C1 segment of cervical spinal cord (tissue), 14 donors: ENCODE results near the gene CACNA1B.
A peak's percentile ranks its signal among the peaks of the same experiment; 100 is the strongest.

Source experiments
- DNase-seq, 14 donors: peaks; one replicate each; lab custom pipeline; 2025; lab: John Stamatoyannopoulos, UW

CACNA1B gene

GRCh38 chr9:138052322-138052615 is 174.7 kb downstream of the CACNA1B start:
- DNase-seq = no peak

DNA sequence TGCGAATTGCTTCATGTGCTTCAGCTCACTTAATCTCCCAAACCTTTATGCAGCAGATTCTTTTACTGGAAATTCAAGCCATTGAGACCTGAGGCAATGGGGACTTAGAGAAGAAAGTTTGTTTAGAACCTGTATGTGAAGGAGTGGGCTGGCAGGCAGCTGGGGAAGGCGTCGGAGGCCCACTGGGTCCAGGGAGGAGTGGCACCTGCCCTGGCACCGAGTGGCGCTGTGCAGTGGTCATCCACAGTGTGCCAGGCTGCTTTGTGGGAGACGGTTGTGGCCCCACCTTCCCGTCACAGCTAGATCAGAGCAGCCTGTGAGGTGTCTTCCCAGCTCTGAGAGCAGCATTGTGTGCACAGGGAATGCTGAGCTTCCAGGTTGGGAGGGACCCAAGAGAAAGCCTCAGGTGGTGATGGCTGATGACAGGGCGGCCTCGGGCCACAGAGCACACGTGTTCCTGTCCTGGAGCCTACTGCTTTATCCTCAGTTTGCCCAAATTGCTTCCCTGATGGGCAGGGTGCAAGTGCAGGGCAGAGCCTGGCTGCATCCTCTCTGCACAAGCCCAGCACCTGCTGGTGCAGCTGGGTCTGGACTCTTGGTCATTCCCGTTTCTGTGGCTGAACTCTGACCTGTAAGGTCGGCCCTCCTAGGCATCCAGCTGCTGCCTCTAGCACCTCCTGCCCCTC is 175.2 kb downstream of the CACNA1B start:
- no peak for DNase-seq

- DNase-seq = no peak
Observed at GRCh38 chr9:138053321-138053868, 175.8 kb downstream of the CACNA1B start.

DNA sequence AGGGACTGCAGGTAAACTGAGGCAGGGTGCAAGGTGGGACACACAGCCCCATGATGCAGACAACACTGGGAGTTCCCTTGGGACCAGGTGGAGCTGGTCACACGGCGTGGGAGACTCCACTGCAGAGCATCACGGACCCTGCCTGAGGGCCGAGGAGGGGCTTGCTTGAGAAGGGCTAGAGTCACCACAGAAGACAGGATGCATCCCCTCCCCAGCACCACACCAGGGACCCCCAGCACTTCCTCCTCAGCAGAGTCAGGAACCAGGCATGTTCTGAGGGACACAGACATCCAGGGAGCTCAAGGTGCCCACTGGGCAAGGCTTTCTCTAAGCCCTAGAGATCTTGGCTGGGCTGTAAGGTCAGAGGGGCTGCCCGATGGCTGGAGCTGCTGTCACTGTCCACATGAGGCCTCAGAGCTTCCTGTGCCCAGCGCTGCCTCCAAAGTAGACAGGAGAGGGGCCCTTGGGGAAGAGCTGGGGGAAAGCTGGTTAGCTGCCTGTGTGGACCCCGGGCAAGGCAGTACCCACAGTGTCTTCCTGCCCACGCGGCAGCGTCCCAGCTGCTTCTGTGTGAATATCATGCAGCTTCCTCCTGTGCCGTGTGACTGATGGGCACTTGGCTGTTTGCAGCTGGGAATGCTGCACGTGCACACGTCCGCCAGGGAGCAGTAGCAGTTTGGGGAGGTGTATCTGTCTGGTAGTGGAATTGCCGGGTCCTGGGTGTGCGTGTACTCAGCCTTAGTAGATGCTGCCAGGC is 176.6 kb downstream of the CACNA1B start:
- DNase-seq = no peak

DNA sequence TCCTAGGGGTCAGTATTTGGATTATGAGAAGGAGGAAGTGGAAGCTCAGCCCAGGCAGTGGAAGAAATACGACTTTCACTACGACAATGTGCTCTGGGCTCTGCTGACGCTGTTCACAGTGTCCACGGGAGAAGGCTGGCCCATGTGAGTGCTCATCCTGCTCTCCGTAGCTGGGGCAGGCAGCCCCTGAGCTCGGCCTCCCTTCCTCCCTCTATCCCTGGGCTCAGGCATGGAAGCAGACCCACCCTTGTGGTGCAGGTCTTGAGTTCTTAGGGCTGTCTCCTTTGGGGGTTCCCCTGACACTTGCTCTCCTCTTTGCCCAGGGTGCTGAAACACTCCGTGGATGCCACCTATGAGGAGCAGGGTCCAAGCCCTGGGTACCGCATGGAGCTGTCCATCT is 180.1 kb downstream of the CACNA1B start:
- no peak for DNase-seq

DNA sequence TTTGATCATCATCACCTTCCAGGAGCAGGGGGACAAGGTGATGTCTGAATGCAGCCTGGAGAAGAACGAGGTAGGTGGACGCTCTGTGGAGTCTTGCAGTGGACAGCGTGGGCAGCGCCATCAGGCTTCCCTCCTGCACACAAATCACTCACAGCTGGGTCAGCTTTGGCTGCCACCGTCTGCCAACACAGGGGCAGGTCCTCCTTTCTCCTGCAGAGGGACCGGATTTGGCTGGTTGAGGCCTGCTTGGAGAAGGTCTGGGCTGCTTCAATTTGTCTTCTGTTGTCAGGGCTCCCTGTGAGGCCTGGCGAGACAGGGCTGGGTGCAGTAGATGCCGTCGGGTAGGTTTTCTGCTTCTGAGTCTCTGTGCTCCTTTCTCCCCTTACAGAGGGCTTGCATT is 180.6 kb downstream of the CACNA1B start:
- DNase-seq = no peak

DNA sequence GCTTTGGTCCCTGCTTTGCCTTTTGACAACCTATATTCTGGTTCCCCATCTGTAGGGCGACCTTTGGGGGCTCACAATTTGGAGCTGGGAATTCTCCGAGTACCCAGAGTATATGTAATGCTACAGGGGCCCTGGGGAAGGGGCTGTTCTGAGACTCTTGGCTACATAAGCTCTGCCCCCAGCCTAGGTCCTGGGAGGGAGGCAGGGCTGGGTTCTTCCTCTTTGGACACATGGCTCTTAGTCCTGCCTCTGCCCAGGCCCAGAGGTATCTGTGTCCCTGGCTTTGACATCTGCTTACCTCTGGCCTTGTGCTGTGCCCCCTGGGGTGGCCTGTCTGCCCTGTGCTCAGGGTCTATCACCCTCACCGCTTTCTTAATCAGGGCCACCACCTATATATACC is 181.6 kb downstream of the CACNA1B start:
- DNase-seq = no peak

DNA sequence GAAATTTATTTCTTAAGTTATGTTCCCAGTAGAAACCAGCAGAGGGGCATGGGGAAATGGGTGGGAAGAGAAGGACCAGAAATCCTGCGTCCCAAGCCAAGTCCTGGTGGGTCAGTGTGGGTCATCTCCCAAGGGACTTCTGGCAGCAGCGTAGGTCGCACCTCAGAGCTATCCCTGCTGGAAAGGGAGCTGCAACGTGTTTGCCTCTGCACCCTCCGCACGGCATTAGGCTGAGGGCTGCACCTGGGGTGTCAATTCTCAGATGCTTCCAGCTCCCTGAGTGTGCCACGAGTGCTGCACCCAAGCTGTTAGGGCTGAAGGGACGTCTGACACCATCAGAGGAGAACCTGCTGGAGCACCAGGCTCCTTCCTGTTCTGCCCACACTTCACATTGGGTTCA is 182.8 kb downstream of the CACNA1B start:
- DNase-seq = no peak

- DNase-seq = no peak
Observed at GRCh38 chr9:138060881-138061280, 183.3 kb downstream of the CACNA1B start.

DNA sequence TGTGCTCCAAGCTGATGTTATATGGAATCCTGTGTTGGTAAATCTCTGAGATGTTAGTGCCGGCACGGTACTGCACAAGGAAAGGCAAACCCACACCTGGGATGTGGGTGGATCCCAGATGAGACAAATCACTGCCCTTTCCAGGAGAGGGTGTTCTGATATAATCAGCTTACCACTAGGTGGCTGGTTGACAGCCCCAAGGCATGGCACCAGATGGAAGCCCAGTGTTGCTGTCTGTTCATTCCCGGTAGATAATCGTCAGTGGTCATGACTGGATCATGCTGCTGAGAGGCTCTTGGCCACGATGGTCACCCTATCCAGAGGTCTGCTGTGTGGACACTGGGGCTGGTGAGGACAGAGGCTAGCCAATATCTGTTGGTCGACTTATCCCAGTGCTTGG is 184.0 kb downstream of the CACNA1B start:
- DNase-seq = no peak

DNA sequence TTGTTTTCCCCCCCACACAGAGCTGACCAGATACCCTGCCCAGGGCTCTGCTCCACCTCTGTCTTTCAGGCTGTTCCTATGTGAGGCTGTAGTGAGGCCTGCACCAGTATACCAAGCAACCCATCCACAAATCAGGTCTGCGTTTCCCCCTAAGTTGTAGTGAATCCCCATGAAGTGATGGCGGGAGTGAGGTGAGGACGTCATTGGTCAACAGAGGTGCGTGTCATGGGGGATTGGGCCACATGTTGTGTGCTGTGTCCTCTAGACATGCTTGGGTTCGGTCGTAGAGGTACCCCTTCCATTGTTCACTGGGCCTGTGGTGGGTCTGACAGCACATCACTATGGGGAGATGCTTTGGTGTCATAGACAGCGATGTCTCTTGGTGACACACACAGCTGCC is 184.6 kb downstream of the CACNA1B start:
- no peak for DNase-seq

DNA sequence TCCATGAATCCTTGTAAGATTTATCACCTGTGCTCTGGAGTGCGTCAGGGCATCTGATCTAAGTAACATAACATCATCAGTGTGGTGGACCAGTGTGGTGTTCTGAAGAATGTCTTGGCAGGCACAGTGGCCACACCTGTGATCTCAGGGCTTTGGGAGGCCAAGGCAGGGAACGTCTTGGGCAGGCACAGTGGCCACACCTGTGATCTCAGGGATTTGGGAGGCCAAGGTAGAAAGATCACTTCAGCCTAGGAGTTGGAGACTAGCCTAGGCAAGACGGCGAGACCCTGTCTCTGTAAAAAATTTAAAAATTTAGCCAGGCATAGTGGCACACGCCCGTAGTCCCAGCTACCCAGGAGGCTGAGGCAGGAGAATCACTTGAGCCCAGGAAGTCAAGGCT is 185.5 kb downstream of the CACNA1B start:
- no peak for DNase-seq

GRCh38 chr9:138063785-138064184 is 186.2 kb downstream of the CACNA1B start:
- DNase-seq = no peak

DNA sequence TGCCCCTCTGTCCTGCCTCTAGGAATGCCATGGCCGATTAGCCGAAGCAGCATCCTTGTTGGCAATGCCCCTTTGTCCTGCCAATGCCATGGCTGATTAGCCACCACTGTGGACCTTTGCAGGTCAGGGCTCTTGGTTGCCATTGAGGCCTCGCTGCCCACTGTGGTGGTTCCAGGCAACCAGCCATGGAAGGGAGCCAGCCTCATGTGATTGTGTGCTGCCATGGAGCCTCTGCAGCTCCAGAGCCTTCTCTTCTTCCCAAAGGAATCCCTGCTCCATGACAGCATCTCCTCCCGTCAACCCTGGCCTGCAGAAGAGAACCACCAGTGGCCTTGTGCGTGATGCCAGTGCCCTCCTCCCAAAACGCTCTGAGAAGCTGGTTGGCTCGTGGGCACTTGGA is 187.0 kb downstream of the CACNA1B start:
- DNase-seq = peak in 1 of 14 donors; percentile 75

- DNase-seq = no peak
Observed at GRCh38 chr9:138065287-138065686, 187.7 kb downstream of the CACNA1B start.

DNA sequence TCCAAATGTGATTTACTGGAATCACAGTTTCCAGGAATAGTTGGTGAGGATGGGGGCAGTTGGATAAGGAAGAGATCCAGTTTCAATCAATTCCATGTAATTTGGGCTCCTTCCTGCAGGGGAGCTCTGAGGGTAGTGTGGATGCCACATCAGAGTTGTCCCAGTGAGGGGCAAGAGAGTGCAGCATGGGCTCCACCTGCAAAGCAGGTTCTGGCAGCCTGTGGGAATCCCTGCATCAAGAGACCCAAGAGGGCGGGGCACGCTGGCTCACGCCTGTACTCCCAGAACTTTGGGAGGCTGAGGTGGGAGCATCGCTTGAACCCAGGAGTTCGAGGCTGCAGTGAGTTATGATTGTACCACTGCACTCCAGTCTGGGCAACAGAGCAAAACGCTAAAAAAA is 188.5 kb downstream of the CACNA1B start:
- no peak for DNase-seq

DNA sequence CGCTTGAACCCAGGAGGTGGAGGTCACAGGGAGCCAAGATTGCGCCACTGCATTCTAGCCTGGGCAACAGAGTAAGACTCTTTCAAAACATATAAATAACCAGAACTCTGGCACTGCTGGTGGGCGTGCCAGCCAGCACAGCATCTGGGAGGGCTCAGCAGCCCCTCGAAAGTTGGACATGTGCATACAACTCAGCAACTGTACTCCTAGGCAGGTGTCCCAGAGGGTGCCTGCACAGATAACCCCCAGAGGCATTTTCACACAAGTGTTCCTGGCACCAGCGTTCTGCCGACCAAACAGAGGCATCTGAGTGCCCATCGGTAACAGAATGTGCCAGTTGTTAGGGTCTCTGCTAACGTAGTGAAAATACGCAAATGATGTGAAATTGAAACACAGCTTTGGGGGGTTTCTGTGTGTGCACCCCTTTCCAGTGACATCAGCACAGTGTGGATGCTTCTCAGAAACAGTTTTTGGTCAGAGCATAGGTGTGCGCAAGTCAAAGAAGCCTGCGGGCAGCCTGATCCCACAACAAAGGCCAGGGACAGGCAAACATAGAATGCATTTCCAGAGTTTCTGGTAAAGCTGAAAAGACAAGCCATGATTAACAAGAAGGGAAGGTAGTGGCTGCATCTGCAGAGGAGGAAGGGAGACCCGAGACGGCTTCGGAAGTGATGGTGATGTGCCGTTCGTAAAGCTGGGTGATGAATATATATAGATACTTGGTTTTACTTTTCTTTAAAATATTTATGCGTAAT is 190.2 kb downstream of the CACNA1B start:
- DNase-seq = no peak

DNA sequence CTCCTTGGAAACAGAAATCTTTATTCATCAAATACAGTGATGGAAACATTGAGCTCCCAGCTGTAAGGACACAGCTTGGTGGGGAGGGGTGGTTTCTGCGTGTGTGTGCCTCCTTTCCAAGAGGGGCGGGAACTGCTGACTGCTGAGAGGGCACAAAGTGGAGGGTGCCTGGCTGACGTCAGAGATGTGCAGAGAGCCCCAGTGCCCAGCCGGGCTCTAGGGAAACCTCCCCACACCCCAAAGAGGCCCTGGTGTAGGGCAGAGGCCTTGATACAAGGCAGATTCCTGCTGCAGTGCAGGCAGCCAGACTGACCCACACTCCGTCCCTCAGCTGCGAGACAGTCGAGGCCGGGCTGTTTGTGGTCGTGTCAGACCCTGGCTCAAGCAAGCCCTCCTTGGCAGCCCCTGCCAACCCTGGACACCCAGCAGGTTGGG is 191.0 kb downstream of the CACNA1B start:
- no peak for DNase-seq

- no peak for DNase-seq
Observed at GRCh38 chr9:138069731-138070456, 192.3 kb downstream of the CACNA1B start.

- no peak for DNase-seq
Observed at GRCh38 chr9:138070815-138071214, 193.2 kb downstream of the CACNA1B start.

- no peak for DNase-seq
Observed at GRCh38 chr9:138071292-138071691, 193.7 kb downstream of the CACNA1B start.

DNA sequence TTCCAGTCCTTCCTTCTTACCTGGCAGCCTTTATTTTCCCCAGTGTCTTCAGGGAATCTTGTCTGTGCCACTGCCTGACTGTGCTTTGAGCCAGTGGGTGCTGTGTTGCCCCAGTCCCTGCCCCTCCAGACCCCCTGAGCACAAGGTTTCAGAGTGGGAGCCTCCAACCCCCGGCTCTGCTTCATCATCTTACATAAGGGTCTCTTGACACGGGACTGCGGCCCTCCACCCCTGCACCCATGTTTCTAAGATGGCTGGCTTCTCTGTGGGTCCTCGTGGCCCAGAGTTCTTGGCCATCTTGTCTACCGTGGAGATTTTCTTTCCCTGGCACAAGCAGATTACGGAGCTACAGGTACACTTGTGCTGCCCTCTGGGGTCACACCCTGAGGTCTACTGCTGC is 194.1 kb downstream of the CACNA1B start:
- no peak for DNase-seq
